HG02678 (cell line): Measurements from ENCODE around the gene HOXA9.

Source experiments
- ATAC-seq: cut with Tn5 transposase; IDR thresholded peaks from one replicate; pipeline ENCODE4 v1.9.1; 2021; ENCODE audit warnings: mild to moderate bottlenecking, moderate library complexity; ENCODE audit not compliant: unreplicated experiment

Gene HOXA9

GRCh38 chr7:27166531-27167505 is 1.5 kb upstream of the HOXA9 start:
- ATAC-seq, result no peak

GRCh38 chr7:27165996-27166530 is 726 bp upstream of the HOXA9 start:
- ATAC-seq, result no peak

GRCh38 chr7:27164367-27165088 is 809 bp downstream of the HOXA9 start:
- ATAC-seq, result no peak

GRCh38 chr7:27164045-27164366 is 1.3 kb downstream of the HOXA9 start:
- no peak for ATAC-seq

GRCh38 chr7:27163288-27164044 is 1.9 kb downstream of the HOXA9 start:
- ATAC-seq, result no peak

- no peak for ATAC-seq
Measured at GRCh38 chr7:27162561-27163287, 2.6 kb downstream of the HOXA9 start.

GRCh38 chr7:27161721-27162560 is 3.4 kb downstream of the HOXA9 start:
- ATAC-seq, result no peak

- no peak for ATAC-seq
Measured at GRCh38 chr7:27161214-27161720, 4.1 kb downstream of the HOXA9 start.

GRCh38 chr7:27160546-27161213 is 4.7 kb downstream of the HOXA9 start:
- ATAC-seq, result peak; percentile 66

GRCh38 chr7:27160145-27160545 is 5.2 kb downstream of the HOXA9 start:
- no peak for ATAC-seq

- no peak for ATAC-seq
Measured at GRCh38 chr7:27159266-27160144, 5.8 kb downstream of the HOXA9 start.

GRCh38 chr7:27158436-27159265 is 6.7 kb downstream of the HOXA9 start:
- no peak for ATAC-seq

- ATAC-seq, result no peak
Measured at GRCh38 chr7:27157702-27158431, 7.5 kb downstream of the HOXA9 start.

- ATAC-seq, result no peak
Measured at GRCh38 chr7:27156916-27157701, 8.2 kb downstream of the HOXA9 start.

- no peak for ATAC-seq
Measured at GRCh38 chr7:27156508-27156898, 8.8 kb downstream of the HOXA9 start, which contains the start of gene HOXA7. Gene HOXA7 (minus strand): TSS chr7:27156675. CDS start chr7:27156545, 130 bp downstream.
